Aorta (tissue), 5 donors: ENCODE results near the gene PHF13. TPM values are rescaled to one million over a fixed set of nuclear protein-coding genes. Genes with fewer than 3 reads are reported as not detected.

Source experiments
- ATAC-seq: fragments of 200-7000 bp; cut with Tn5 transposase; one replicate; pipeline ENCODE4 v1.9.1; 2022; ENCODE audit warnings: moderate library complexity; ENCODE audit not compliant: low FRiP score
- DNase-seq, 2 donors: peaks; one replicate each; pipeline ENCODE4 v3.0.0-alpha.2; 2020
- H3K27ac ChIP-seq, 2 donors: one replicate each; pipeline ENCODE4 v1.5.1; 2013; ENCODE audit warnings: low read length in 2 of 2, mild to moderate bottlenecking in 2 of 2, moderate library complexity in 2 of 2, control low read depth in 1 of 2, inconsistent platforms in 1 of 2, low read depth in 1 of 2
- H3K27me3 ChIP-seq, 2 donors: one replicate each; pipeline ENCODE4 v1.6.1; 2013; ENCODE audit warnings: control low read depth in 1 of 2, low read length in 1 of 2, mild to moderate bottlenecking in 1 of 2, moderate library complexity in 1 of 2; ENCODE audit not compliant: insufficient read depth in 2 of 2, control insufficient read depth in 1 of 2
- H3K36me3 ChIP-seq, 2 donors: one replicate each; pipeline ENCODE4 v1.6.1; 2013; ENCODE audit warnings: control low read depth in 1 of 2, low read length in 1 of 2, mild to moderate bottlenecking in 1 of 2; ENCODE audit not compliant: insufficient read depth in 2 of 2, control insufficient read depth in 1 of 2
- H3K4me1 ChIP-seq, 2 donors: one replicate each; pipeline ENCODE4 v1.6.1; 2013; ENCODE audit warnings: low read length in 2 of 2, control low read depth in 1 of 2, mild to moderate bottlenecking in 1 of 2, moderate library complexity in 1 of 2; ENCODE audit not compliant: insufficient read depth in 2 of 2, control insufficient read depth in 1 of 2
- H3K4me3 ChIP-seq, 2 donors: one replicate each; pipeline ENCODE4 v1.5.1; 2013; ENCODE audit warnings: low read length in 2 of 2, control low read depth in 1 of 2, mild to moderate bottlenecking in 1 of 2
- H3K9me3 ChIP-seq: one replicate; pipeline ENCODE4 v1.6.1; 2013; ENCODE audit warnings: mild to moderate bottlenecking, low read length; ENCODE audit not compliant: control insufficient read depth
- WGBS, 2 donors: extraction: QIAGEN DNeasy Blood & Tissue Kit; methylation state at CpG; one replicate each; pipeline ENCODE4 v1.1.7; 2013; 5-methylcytosine and 5-hydroxymethylcytosine counted together
- intact Hi-C, 2 donors: fragments of 100-400 bp; cut with DNase I; formaldehyde crosslinking; loops; one replicate each; pipeline versions ENCODE4 v1.14.2 to v1.15.0; 2022
- polyA plus RNA-seq, 2 donors: library from polyadenylated mRNA; stranded (reverse); fragments of 200-250 nt; gene quantifications; one replicate each; pipeline ENCODE4 v1.2.3, GENCODE V29; 2013
- total RNA-seq, 2 donors: library from RNA; stranded (reverse); fragmentation: NEBNext Ultra II Directional; extraction: Animal tissue kit (Norgen Biotek cat#: 25700); gene quantifications; one replicate each; pipeline ENCODE4 v1.2.1, GENCODE V29; 2021
- donor health status: healthy with polysubstance abuse.
- donor health status: Bipolar disorder and iron deficiency.
- donor health status: DM: no; HTN: no; CAD: no.
- donor health status: DM: no; HTN: no; CAD: no.
- donor health status: DM: yes; HTN: yes; CAD: no.

PHF13 gene
- total and polyA plus RNA-seq, 4 donors = 3.6 to 19.3 (median 14.9) TPM

- Histone ChIP-seq H3K4me3 (no peak overlapping the region), H3K9me3 (no peaks in the 10 kb centered on the region), H3K27ac (peak overlapping the region; percentile 39 to 70), H3K4me1 (peaks cover 0 to 4% of the 10 kb centered on the region in 2 donors), H3K27me3 (no peaks in the 10 kb centered on the region), H3K36me3 (peaks cover 0 to 19% of the 10 kb centered on the region in 2 donors)
- 52 to 53% methylated on average over 6 of the region's 6 CpGs for WGBS, 2 donors
- DNase-seq = no peak
- peak; percentile 11 for ATAC-seq
- intact Hi-C loops = loop anchor here in 1 of 2 donors (5.0 kb wide), 1 partner anchor 36 kb away; no protein-coding TSS in a partner anchor
Measured at GRCh38 chr1:6591644-6592043, 21.9 kb upstream of the PHF13 start.

- Histone ChIP-seq H3K27ac (peak overlapping the region in 1 of 2 donors; percentile 70), H3K36me3 (peaks cover 0 to 20% of the 10 kb centered on the region in 2 donors), H3K9me3 (no peaks in the 10 kb centered on the region), H3K4me3 (no peak overlapping the region), H3K4me1 (peaks cover 0 to 2% of the 10 kb centered on the region in 2 donors), H3K27me3 (no peaks in the 10 kb centered on the region)
- ATAC-seq = no peak
- intact Hi-C loops = loop anchor here in 1 of 2 donors (5.0 kb wide), 1 partner anchor 35 kb away; no protein-coding TSS in a partner anchor
- no peak for DNase-seq
- WGBS, 2 donors = 5 to 11% methylated on average over 5 of the region's 5 CpGs
Measured at GRCh38 chr1:6592441-6592840, 21.1 kb upstream of the PHF13 start.

GRCh38 chr1:6592865-6593593, 20.5 kb upstream of the PHF13 start:
- Histone ChIP-seq H3K9me3 (no peaks in the 10 kb centered on the region), H3K27ac (peak overlapping the region in 1 of 2 donors; percentile 70), H3K27me3 (no peaks in the 10 kb centered on the region), H3K36me3 (peaks cover 0 to 22% of the 10 kb centered on the region in 2 donors), H3K4me1 (peaks cover 0 to 2% of the 10 kb centered on the region in 2 donors), H3K4me3 (no peak overlapping the region)
- DNase-seq (no peak), ATAC-seq (no peak)
- intact Hi-C loops = loop anchor here in 1 of 2 donors (5.0 kb wide), 1 partner anchor 34 kb away; no protein-coding TSS in a partner anchor
- WGBS, 2 donors = 91 to 92% methylated on average over 38 of the region's 38 CpGs

GRCh38 chr1:6593810-6594209, 19.7 kb upstream of the PHF13 start:
- Histone ChIP-seq H3K4me1 (peaks cover 0 to 2% of the 10 kb centered on the region in 2 donors), H3K36me3 (peaks cover 0 to 23% of the 10 kb centered on the region in 2 donors)
- WGBS, 2 donors = 96 to 97% methylated on average over 15 of the region's 15 CpGs

GRCh38 chr1:6594977-6595740, 18.4 kb upstream of the PHF13 start:
- Histone ChIP-seq H3K27me3 (no peaks in the 10 kb centered on the region), H3K4me3 (no peak overlapping the region), H3K36me3 (peaks cover 0 to 22% of the 10 kb centered on the region in 2 donors), H3K4me1 (peaks cover 0 to 2% of the 10 kb centered on the region in 2 donors), H3K9me3 (no peaks in the 10 kb centered on the region), H3K27ac (no peak overlapping the region)
- 86 to 90% methylated on average over 11 of the region's 11 CpGs for WGBS, 2 donors
- DNase-seq (no peak), ATAC-seq (no peak)
- intact Hi-C loops = loop anchor here in 1 of 2 donors (5.0 kb wide), 1 partner anchor 32 kb away; no protein-coding TSS in a partner anchor

More at GRCh38 chr1:6593810-6594209, 19.7 kb upstream of the PHF13 start:
- peak overlapping the region in 1 of 2 donors; percentile 6 for H3K27ac ChIP-seq
- intact Hi-C loops = loop anchor here in 1 of 2 donors (5.0 kb wide), 1 partner anchor 33 kb away; no protein-coding TSS in a partner anchor
- H3K4me3 ChIP-seq = no peak overlapping the region
- H3K27me3 ChIP-seq = no peaks in the 10 kb centered on the region
- no peaks in the 10 kb centered on the region for H3K9me3 ChIP-seq
- DNase-seq (no peak), ATAC-seq (no peak)

GRCh38 chr1:6596351-6596750, 17.2 kb upstream of the PHF13 start:
- Histone ChIP-seq H3K4me3 (no peak overlapping the region), H3K27ac (no peak overlapping the region), H3K27me3 (no peaks in the 10 kb centered on the region), H3K36me3 (peaks cover 0 to 22% of the 10 kb centered on the region in 2 donors), H3K4me1 (no peaks in the 10 kb centered on the region), H3K9me3 (no peaks in the 10 kb centered on the region)
- ATAC-seq (no peak), DNase-seq (no peak)
- intact Hi-C loops = no loop called here
- WGBS, 2 donors = 47 to 51% methylated on average over 7 of the region's 7 CpGs

GRCh38 chr1:6596886-6597776, 16.4 kb upstream of the PHF13 start:
- ATAC-seq (no peak), DNase-seq (no peak)
- 63 to 70% methylated on average over 15 of the region's 15 CpGs for WGBS, 2 donors
- H3K27ac ChIP-seq = peak overlapping the region in 1 of 2 donors; percentile 53
- no peaks in the 10 kb centered on the region for H3K9me3 ChIP-seq
- intact Hi-C loops = no loop called here
- H3K36me3 ChIP-seq = peaks cover 0 to 22% of the 10 kb centered on the region in 2 donors
- H3K27me3 ChIP-seq = no peaks in the 10 kb centered on the region
- H3K4me1 ChIP-seq = no peaks in the 10 kb centered on the region
- no peak overlapping the region for H3K4me3 ChIP-seq

GRCh38 chr1:6597777-6598131, 15.8 kb upstream of the PHF13 start:
- H3K9me3 ChIP-seq = no peaks in the 10 kb centered on the region
- peaks cover 0 to 19% of the 10 kb centered on the region in 2 donors for H3K36me3 ChIP-seq
- intact Hi-C loops = no loop called here
- H3K4me1 ChIP-seq = no peaks in the 10 kb centered on the region
- H3K27ac ChIP-seq = peak overlapping the region in 1 of 2 donors; percentile 53
- peaks cover 0 to 2% of the 10 kb centered on the region in 2 donors for H3K27me3 ChIP-seq
- WGBS, 2 donors = 87 to 89% methylated on average over 6 of the region's 6 CpGs
- DNase-seq = no peak
- no peak for ATAC-seq
- H3K4me3 ChIP-seq = no peak overlapping the region
